TTC549 (cell line): Measurements from ENCODE around the gene TMEM165.

Experiments
- FAIRE-seq: peaks from 2 replicates; lab custom pipeline; 2012; peaks lifted over from hg19 to GRCh38; lab: Jason Lieb, UNC

Gene TMEM165

GRCh38 chr4:55406545-55406944, 10.8 kb downstream of the TMEM165 start:
- no peak for FAIRE-seq

DNA sequence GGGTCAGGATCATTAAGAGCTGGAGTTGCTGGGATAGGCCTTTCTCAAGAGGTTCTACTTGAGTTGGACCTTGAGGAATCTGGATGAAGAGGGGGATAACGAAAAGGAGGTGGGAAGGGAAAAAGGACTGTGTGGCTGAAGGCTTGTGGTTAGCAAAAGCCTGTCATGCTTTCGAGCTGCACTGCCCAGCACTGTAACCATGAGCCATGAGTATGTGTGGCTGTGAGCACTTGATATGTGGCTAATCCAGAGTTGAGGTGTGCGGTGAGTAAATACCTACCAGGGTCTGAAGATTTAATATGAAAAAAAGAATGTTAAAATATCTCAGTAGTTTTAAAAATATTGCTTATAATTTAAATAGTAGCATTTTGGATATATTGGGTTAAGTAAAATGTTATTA, 11.4 kb downstream of the TMEM165 start:
- FAIRE-seq = no peak

DNA sequence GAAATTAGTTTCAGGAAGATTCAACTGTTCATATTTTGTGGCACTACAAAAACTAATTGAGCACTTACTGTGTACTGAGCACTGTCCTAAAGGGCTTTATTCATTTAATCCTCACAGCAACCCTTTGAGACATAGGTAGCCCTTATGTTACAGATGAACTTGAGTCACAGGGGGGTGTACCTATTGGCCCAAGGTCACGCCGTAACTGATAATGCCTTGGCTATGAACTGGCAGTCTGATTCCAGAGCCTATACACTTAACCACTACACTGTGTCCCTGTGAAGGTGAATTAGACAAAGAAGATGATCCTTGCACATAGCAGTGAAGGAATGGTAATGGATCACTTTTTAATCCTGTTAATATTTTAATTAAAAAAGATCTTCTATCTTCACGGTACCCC, 12.0 kb downstream of the TMEM165 start:
- FAIRE-seq = no peak

GRCh38 chr4:55409468-55410171, 13.9 kb downstream of the TMEM165 start:
- no peak for FAIRE-seq

DNA sequence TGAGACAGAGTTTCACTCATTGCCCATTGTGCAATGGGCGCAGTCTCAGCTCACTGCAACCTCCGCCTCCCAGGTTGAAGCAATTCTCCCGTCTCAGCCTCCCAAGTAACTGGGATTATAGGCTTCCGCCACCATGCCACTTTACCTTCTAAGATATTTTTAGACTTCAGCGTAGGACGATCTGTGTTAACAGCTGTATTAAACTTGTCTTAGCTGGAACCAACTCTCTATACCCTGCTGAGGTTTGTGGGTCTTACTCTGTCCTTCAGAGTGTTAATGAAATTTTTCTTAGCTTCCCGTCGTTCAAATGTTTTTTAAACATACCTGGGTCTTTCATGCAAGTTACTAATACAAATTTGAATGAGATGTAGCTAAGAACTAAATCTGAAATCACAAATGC, 14.7 kb downstream of the TMEM165 start:
- no peak for FAIRE-seq

GRCh38 chr4:55411621-55412020, 15.9 kb downstream of the TMEM165 start:
- no peak for FAIRE-seq

DNA sequence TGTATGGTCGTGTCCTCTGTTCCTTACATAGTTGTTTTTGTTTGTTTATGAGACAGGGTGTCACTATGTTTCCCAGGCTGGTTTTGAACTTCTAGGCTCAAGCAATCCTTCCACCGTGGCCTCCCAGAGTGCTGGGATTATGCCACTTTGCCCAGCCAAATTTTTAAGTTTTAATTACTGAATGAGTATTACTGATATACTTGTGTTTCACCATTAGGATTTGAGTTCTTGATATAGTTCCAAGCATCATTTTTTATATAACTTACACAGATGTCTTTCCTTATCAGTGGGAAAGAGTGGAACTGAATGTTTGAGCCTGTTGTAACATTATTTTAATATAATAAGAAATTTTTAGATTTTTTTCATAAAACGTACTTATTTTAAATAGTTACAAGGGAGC, 20.4 kb downstream of the TMEM165 start:
- no peak for FAIRE-seq

DNA sequence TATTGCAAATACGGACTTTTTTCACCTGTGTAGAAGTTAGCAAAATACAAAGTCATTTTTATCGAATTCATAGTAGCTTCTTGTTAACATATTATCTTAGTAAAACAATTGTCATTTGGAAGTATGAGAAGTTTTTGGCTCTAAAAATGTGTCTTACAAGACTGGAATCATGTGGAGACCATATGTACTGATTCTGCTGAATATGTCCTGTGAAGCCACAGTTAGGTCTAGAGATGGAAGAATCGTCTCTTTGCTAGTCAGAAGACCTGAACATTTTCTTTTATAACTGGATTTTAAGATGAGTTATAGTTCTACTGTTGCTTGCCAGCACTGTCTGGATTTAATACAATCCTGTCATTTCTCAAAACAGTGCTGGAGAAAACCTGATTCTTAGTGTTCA, 29.0 kb downstream of the TMEM165 start:
- FAIRE-seq = no peak

- no peak for FAIRE-seq
These were observed 36.1 kb downstream of the TMEM165 start for GRCh38 chr4:55431710-55432336.

DNA sequence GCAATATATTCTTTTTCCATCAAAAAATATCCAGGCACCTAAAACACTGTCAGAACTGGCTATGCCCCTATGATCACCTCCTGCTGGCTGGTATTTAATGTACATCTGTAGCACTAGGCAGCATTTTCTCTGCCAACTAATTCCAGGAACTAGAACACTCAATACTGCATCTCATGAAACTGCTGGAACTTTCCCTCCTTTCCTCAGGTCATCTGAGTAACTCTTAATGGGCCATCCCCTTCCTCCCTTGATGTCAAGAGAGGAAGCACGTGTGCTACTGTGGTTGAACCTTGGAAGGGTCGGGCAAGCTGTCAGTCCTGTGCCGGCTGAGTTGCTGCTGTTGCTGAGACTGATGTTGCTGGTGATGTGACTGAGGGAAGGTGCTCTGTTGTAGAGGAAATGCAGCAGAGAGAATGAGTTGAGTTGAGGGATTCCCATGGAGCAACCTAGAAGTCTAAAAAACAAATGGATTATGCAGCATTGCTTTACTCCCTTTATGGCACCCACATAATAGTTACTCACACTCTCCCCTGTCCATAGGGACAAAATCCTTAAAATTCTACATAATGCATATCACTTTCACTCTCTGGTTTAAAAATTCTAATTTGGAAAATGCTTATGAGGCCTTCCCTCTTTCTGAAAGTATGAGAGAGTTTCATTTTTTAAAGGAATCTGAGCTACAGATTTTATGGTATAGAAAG, 39.5 kb downstream of the TMEM165 start:
- FAIRE-seq = no peak

- FAIRE-seq = no peak
These were observed 41.6 kb downstream of the TMEM165 start for GRCh38 chr4:55437356-55437796.

DNA sequence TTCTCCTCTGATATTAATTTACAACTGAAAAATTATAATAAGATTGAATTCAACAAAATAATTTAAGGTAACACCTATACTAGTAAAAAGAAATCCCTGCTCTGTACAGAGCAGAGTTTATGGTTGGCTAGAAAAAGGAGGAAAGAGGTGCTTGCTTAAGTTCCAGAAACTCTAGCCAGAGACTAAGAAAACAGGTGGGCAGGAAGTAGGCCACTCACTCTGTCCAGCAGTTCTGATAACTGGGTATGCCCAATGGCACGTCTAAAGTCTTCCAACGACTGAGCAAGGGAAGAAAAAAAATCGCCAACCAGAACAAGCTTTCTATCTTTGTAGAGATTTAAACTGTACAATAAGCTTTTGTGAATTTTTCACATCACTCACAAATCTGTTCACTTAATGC, 42.1 kb downstream of the TMEM165 start:
- no peak for FAIRE-seq

DNA sequence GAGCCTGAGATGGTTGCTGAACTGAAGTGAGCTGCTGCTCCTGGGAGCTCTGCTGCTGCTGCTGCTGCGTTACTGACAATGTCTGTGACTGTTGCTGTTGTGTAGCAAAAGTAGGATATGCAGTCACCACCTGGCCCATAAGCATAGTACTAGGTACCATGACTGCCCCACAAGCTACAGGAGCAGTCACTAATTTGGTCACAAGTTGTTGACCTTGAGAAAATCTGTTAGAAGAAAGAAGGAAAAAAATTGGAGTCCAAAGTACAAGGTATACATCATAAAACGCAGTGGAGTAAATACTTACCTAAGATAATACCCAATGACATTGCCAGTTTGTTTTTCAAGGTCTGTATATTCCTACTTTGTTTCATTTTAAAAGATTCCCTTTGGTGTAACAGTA, 42.6 kb downstream of the TMEM165 start:
- FAIRE-seq = no peak

- no peak for FAIRE-seq
These were observed 43.3 kb downstream of the TMEM165 start for GRCh38 chr4:55439023-55439422.

DNA sequence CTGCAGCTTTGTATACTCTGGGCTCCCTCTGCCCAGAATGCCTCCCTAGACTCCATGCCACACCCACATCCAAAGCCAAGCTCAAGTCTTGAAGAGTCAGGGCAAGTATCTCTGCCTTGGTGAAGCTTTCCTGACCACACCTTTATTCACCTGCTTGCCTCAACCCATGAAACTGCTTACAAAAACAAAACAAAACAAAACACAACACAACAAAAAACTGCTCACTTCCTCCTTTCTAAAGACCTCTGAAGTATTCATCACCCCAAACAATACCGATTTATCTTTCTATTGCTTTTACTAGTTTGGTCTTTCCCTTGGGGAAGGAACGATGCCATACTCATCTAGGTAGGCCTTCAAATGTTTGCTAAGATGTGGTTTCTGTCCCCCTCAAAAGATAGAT, 45.0 kb downstream of the TMEM165 start:
- FAIRE-seq = no peak

DNA sequence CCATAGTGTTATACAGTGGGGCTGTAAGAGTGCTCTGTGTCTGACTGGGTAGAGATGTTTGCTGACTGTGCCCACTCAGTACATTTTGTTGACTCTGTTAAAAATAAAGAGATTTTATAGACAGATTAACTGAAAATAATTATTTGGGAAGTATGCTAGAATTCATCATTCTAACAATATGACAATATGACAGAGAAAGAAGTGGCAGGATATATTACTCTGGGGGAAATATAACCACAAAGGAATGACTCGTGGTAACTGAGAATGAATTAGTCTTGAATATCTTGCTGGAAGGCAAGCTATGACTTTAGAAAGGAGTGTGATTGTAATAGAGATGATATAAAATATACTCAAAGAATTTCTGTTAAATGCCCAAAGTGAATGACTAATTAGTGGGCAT, 46.8 kb downstream of the TMEM165 start:
- no peak for FAIRE-seq

GRCh38 chr4:55444827-55445226, 49.1 kb downstream of the TMEM165 start:
- no peak for FAIRE-seq

DNA sequence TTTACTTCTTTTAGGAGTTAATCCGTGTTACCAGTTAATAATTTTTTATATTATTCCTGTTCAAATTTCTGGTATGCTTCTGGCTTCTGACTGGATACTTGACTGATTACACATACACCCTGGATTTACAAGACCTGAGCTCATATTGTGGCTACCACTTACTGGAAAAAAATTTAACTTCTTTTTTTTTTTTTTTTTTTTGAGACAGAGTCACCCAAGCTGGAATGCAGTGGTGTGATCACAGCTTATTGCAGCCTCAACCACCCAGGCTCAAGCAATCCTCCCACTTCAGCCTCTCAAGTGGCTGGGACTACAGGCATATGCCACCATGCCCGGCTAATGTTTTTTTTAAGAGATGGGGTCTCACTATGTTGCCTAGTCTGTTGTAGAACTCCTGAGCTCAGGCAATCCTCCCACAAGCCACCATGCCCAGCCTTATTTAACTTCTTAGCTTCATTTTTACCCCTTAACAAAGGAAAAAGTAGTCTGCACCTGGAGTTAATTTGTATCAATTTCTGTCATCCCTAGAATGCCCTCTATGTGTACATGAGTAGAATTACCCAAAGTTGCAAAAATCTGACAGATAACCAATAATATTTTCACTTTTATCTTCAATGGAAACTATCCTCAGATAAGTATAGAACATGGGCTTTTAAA, 50.3 kb downstream of the TMEM165 start:
- FAIRE-seq = no peak

GRCh38 chr4:55446578-55446922, 50.8 kb downstream of the TMEM165 start:
- FAIRE-seq = no peak

DNA sequence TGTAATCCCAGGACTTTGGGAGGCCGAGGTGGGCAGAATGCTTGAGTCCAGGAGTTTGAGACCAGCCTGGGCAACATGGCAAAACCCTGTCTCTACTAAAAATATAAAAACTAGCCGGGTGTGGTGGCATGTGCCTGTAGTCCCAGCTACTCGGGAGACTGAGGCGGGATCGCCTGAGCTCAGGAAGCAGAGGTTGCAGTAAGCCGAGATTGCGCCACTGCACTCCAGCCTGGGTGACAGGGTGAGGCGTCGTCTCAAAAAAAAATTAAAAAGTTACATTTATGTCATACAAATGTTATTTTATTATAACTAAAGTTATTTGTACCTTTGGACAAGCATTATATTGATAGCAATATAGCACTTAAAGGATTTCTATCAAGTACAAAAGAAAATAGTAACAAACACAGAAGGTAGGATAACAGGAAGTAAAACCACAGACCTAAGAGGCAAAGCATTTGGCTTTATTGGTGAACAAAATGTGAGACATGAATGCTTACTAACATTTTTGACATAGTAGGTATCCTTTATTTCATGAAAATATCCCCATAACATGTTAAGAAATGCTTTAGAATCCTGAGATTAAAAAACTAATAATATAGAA, 51.5 kb downstream of the TMEM165 start:
- FAIRE-seq = peak; percentile 13

GRCh38 chr4:55447831-55448230, 52.1 kb downstream of the TMEM165 start:
- FAIRE-seq = no peak

GRCh38 chr4:55450566-55450965, 54.8 kb downstream of the TMEM165 start:
- FAIRE-seq = no peak

DNA sequence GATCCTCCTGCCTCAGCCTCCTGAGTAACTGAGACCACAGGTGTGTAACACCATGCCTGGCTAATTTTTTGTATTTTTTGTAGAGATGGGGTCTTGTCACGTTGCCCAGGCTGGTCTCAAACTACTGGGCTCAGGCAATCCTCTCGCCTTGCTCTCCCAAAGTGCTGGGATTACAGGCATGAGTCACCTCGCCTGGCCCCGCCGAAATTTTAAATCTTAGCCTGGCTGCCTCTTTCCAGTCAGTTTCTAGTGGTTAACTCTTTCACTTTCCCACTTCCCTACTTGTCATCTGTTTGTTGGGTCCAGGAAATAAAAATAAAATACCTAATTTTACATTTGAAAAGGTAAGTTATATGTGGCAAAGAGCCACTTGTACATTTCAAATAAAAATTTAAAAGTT, 62.4 kb downstream of the TMEM165 start:
- FAIRE-seq = no peak
